ENCODE results near the gene RFLNA.
A peak's percentile ranks its signal among the peaks of the same experiment; 100 is the strongest.
"Not testable (repeated sequence)": the region's sequence is repeated elsewhere in the genome, so short reads cannot be mapped to it uniquely, and the experiment has no call there.

The RFLNA gene

GRCh38 chr12:124283326-124283725 is 11.6 kb upstream of the RFLNA start:
- DNase-seq = no peak

GRCh38 chr12:124284368-124284767 is 10.5 kb upstream of the RFLNA start:
- no peak for DNase-seq

GRCh38 chr12:124286414-124286813 is 8.5 kb upstream of the RFLNA start:
- DNase-seq = no peak

- no peak for DNase-seq
Measured at GRCh38 chr12:124286971-124287370, 7.9 kb upstream of the RFLNA start.

GRCh38 chr12:124289634-124290600 is 5.0 kb upstream of the RFLNA start:
- peak; percentile 9 for DNase-seq

- DNase-seq = no peak
Measured at GRCh38 chr12:124292385-124292784, 2.5 kb upstream of the RFLNA start.

- DNase-seq = no peak
Measured at GRCh38 chr12:124293286-124294003, 1.4 kb upstream of the RFLNA start.

- DNase-seq = no peak
Measured at GRCh38 chr12:124295431-124296058, 652 bp downstream of the RFLNA start.

- DNase-seq = no peak
Measured at GRCh38 chr12:124296295-124296915, 1.5 kb downstream of the RFLNA start.

- DNase-seq = no peak
Measured at GRCh38 chr12:124296916-124297351, 2.0 kb downstream of the RFLNA start.

GRCh38 chr12:124297389-124297788 is 2.5 kb downstream of the RFLNA start:
- DNase-seq = no peak

- DNase-seq = no peak
Measured at GRCh38 chr12:124297856-124298255, 3.0 kb downstream of the RFLNA start.

GRCh38 chr12:124298685-124299410 is 4.0 kb downstream of the RFLNA start:
- no peak for DNase-seq

GRCh38 chr12:124299628-124300388 is 4.9 kb downstream of the RFLNA start:
- no peak for DNase-seq

- not testable (repeated sequence) for DNase-seq
Measured at GRCh38 chr12:124300657-124301056, 5.8 kb downstream of the RFLNA start.

GRCh38 chr12:124301084-124301654 is 6.3 kb downstream of the RFLNA start:
- DNase-seq = no peak

GRCh38 chr12:124302241-124302806 is 7.4 kb downstream of the RFLNA start:
- no peak for DNase-seq

GRCh38 chr12:124302807-124303578 is 8.1 kb downstream of the RFLNA start:
- no peak for DNase-seq

- no peak for DNase-seq
Measured at GRCh38 chr12:124303579-124304313, 8.9 kb downstream of the RFLNA start.

All from GDM1 (cell line).